Esophagus squamous epithelium (tissue), 5 donors: ENCODE measurements around the gene ITGB8. TPM values are rescaled to one million over a fixed set of nuclear protein-coding genes. Genes with fewer than 3 reads are reported as not detected.

ENCODE experiments used
- DNase-seq: peaks from one replicate; lab custom pipeline; 2025; lab: John Stamatoyannopoulos, UW
- H3K27ac ChIP-seq, 4 donors: fragments of 200-600 bp; sonication (generic); one replicate each; pipeline ENCODE4 v1.5.1; 2016 to 2019; ENCODE audit warnings: mild to moderate bottlenecking in 1 of 4
- H3K27me3 ChIP-seq, 4 donors: fragments of 200-600 bp; sonication (generic); 1 replicate in 3 of 4; 2 replicates in 1 of 4; pipeline versions ENCODE4 v1.5.1 to v1.6.0; 2017 to 2021; ENCODE audit warnings: antibody characterized with exemption in 1 of 4
- H3K36me3 ChIP-seq, 3 donors: fragments of 200-600 bp; sonication (generic); one replicate each; pipeline ENCODE4 v1.5.1; 2016 to 2019
- H3K4me1 ChIP-seq, 3 donors: fragments of 200-600 bp; sonication (generic); one replicate each; pipeline ENCODE4 v1.5.1; 2017 to 2019
- H3K4me3 ChIP-seq, 4 donors: fragments of 200-600 bp; sonication (generic); 1 replicate in 3 of 4; 2 replicates in 1 of 4; pipeline ENCODE4 v1.5.1; 2016 to 2019; ENCODE audit warnings: mild to moderate bottlenecking in 2 of 4, moderate library complexity in 1 of 4
- H3K9me3 ChIP-seq, 3 donors: fragments of 200-600 bp; sonication (generic); one replicate each; pipeline ENCODE4 v1.5.1; 2016 to 2019
- POLR2A ChIP-seq, 4 donors: fragments of 450-650 bp; IDR thresholded peaks; one replicate each; pipeline ENCODE4 v1.6.1; 2017; ENCODE audit warnings: antibody characterized with exemption in 4 of 4, mild to moderate bottlenecking in 4 of 4, moderate library complexity in 3 of 4
- WGBS, 2 donors: methylation state at CpG; one replicate each; pipeline ENCODE4 v1.1.5; 2018; 5-methylcytosine and 5-hydroxymethylcytosine counted together
- intact Hi-C: fragments of 100-400 bp; cut with DNase I; formaldehyde crosslinking; loops from one replicate; pipeline ENCODE4 v1.15.0; 2022
- total RNA-seq, 4 donors: library from RNA; depleted of rRNA; stranded (reverse); fragments of >200 nt; gene quantifications; one replicate each; pipeline ENCODE4 v1.1.0, GENCODE V29; 2016
- TF ChIP-seq, protein P1 (sequence below), 6 experiments: fragments of 450-650 bp in 4 of 6; fragments of 200-600 bp in 2 of 6; sonication (generic) in 2 of 6; IDR thresholded peaks; one replicate each; pipeline ENCODE4 v1.5.1; 2016 to 2019; ENCODE audit warnings: antibody characterized with exemption in 6 of 6, mild to moderate bottlenecking in 4 of 6, moderate library complexity in 4 of 6
- donor health status: DM: yes; HTN: yes; CAD: no.

The ITGB8 gene
- total RNA-seq, 4 donors from 2014 or later = 23.5 to 30.6 (median 27.4) TPM

DNA sequence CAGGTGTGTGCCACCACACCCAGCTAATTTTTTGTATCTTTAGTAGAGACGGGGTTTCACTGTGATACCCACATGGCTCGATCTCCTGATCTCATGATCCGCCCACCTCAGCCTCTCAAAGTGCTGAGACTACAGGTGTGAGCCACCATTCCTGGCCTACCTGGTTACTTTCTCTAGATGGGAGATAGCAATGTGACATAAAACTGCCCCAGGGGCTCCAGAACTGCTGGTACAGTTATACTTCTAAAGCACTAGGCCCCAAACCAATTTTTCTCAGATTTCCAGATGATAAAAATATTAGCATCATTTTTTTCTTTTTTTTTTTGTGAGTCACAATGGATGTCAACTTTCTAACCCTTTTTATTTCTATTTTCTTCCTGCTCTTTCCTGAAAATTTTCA lies 27.4 kb downstream of the ITGB8 start:
- Histone ChIP-seq H3K27me3 (no peaks in the 10 kb centered on the region), H3K4me3 (no peak overlapping the region), H3K36me3 (no peaks in the 10 kb centered on the region), H3K27ac (no peak overlapping the region), H3K9me3 (no peaks in the 10 kb centered on the region), H3K4me1 (peaks cover 0 to 59% (median 18%) of the 10 kb centered on the region in 3 donors)
- intact Hi-C loops = no loop called here
- no peak for DNase-seq
- WGBS, 2 donors = 75 to 96% methylated on average over 2 to 3 of the region's 3 CpGs
- TF ChIP-seq, protein P1, sequence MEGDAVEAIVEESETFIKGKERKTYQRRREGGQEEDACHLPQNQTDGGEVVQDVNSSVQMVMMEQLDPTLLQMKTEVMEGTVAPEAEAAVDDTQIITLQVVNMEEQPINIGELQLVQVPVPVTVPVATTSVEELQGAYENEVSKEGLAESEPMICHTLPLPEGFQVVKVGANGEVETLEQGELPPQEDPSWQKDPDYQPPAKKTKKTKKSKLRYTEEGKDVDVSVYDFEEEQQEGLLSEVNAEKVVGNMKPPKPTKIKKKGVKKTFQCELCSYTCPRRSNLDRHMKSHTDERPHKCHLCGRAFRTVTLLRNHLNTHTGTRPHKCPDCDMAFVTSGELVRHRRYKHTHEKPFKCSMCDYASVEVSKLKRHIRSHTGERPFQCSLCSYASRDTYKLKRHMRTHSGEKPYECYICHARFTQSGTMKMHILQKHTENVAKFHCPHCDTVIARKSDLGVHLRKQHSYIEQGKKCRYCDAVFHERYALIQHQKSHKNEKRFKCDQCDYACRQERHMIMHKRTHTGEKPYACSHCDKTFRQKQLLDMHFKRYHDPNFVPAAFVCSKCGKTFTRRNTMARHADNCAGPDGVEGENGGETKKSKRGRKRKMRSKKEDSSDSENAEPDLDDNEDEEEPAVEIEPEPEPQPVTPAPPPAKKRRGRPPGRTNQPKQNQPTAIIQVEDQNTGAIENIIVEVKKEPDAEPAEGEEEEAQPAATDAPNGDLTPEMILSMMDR (IDR thresholded peaks at IDR 0.05) = no peak
- TF ChIP-seq POLR2A (IDR thresholded peaks at IDR 0.05) = no peak

DNA sequence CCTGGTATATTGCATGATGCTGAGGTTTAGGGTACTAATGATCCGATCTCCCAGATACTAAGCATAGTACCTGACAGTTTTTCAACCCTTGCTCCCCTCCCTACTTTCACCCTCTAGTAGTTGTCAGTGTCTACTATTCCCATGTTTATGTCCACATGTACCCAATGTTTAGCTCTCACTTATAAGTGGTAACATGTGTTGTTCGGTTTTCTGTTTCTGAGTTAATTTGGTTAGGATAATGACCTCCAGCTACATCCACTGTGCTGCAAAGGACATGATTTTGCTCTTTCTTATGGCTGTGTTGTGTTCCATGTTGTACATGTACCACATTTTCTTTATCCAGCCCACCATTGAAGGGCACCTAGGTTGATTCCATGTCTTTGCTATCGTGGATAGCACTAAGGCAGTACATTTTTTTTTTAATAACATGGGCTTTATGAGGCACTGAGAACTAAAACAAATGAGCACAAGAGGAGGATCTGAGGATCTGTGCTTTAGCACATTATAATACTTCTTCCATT lies 28.1 kb downstream of the ITGB8 start:
- Histone ChIP-seq H3K36me3 (peaks cover 0 to 4% (median 0%) of the 10 kb centered on the region in 3 donors), H3K27ac (no peak overlapping the region), H3K4me1 (peaks cover 0 to 54% (median 18%) of the 10 kb centered on the region in 3 donors), H3K27me3 (no peaks in the 10 kb centered on the region), H3K9me3 (no peaks in the 10 kb centered on the region), H3K4me3 (no peak overlapping the region)
- WGBS, 2 donors = 89 to 95% methylated on average over 3 of the region's 3 CpGs
- TF ChIP-seq, protein P1 (IDR thresholded peaks at IDR 0.05) = no peak
- intact Hi-C loops = no loop called here
- DNase-seq = no peak

DNA sequence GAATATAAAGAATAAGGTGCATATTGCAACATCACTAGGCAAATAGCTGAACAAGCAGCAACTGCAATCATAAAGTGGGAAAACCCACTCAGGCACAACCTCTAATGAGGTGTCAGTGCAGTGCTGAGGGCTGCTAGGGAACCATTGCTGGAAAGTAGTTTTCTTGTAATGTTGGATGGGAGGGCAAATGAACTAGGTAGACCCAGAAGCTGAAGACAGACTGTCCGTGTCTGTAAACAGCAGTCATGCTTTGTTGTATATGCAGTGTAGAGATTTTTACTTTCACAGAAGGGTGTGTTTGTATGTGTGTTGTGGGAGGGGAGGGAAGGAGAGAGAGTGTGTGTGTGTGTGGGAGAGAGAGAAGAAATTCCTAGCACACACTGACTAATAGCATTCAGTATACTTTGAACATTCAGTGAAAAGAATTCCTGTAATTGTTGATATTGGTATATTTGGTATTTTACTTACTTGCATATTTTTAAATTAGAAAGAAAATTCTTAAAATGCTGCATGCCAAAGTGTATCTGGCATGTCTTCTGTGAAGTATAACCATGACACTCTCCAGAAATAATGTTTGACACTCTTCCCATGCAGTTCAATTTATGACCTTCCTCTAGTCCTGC lies 28.8 kb downstream of the ITGB8 start:
- Histone ChIP-seq H3K4me3 (no peak overlapping the region), H3K36me3 (peaks cover 0 to 10% (median 0%) of the 10 kb centered on the region in 3 donors), H3K9me3 (no peaks in the 10 kb centered on the region), H3K27ac (no peak overlapping the region), H3K4me1 (peaks cover 0 to 48% (median 16%) of the 10 kb centered on the region in 3 donors), H3K27me3 (no peaks in the 10 kb centered on the region)
- no peak for TF ChIP-seq POLR2A (IDR thresholded peaks at IDR 0.05)
- TF ChIP-seq, protein P1 (IDR thresholded peaks at IDR 0.05) = no peak
- WGBS, 2 donors = 43 to 74% methylated on average over 1 of the region's 1 CpG
- no peak for DNase-seq
- intact Hi-C loops = no loop called here

DNA sequence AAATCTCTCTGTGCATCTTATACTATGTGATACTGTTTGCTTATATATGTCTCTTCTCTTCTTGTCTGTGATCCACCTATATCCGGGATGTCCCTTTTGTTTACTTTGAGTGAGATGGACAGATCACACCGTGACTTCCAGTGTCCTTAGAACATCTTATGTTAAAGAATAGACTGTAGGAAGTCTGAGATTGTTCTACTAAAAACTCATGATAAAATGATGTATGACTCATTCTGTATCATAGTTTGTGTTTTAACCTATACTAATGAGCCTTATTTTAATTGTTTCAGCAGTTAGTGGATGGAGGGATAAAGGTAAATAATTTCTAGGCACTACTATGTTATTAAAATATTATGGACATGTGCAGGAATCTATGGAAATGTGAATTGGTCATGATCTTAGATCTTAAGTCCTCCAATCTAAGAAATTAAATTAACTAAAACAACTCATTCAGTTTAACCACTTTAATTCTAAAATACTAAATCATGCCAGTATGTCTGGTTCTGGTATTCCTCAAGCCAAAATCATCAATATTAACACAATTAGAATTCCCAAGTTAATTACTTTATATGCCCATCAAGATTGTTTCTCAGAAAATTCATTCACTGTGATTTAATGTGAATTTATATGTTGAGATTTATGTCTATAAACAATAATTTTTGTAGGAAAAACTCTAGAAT lies 32.0 kb downstream of the ITGB8 start:
- no peaks in the 10 kb centered on the region for H3K27me3 ChIP-seq
- WGBS, 2 donors = 38 to 46% methylated on average over 2 of the region's 2 CpGs
- TF ChIP-seq, protein P1 (IDR thresholded peaks at IDR 0.05) = no peak
- TF ChIP-seq POLR2A (IDR thresholded peaks at IDR 0.05) = no peak
- no peaks in the 10 kb centered on the region for H3K9me3 ChIP-seq
- DNase-seq = no peak
- intact Hi-C loops = no loop called here
- no peak overlapping the region for H3K27ac ChIP-seq
- H3K4me3 ChIP-seq = no peak overlapping the region
- peaks cover 0 to 40% (median 0%) of the 10 kb centered on the region in 3 donors for H3K36me3 ChIP-seq
- peaks cover 0 to 27% (median 5%) of the 10 kb centered on the region in 3 donors for H3K4me1 ChIP-seq

DNA sequence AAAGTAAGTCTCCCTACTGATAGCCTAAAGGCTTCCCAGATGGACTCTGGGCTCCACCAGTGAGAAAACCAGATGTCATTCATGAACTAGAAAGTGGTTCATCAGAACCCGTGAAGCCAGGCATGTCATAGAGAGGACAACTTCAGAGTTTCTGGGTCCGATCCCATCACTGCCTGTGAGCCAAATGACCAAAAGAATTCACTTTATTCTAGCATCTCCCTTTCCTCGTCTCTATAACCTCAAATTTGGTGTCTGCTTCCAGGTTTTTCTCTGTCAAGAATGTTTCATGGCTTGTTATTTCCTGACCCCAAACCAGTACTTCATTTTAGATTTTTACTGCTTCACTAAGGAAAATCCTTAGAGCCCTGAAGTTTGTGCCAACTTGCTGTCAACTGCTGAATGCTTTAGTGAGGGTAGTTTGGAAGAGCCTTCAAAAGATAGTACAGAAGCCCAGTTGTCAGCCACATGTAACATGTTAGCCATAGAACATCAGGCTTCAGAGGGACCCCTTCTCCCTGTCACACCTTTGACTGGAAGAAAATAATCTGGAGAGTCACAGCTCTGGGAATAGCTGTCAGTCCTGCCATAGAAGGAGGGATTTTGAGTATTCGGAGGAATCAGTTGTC lies 34.0 kb downstream of the ITGB8 start:
- no peak overlapping the region for H3K4me3 ChIP-seq
- H3K4me1 ChIP-seq = peaks cover 0 to 16% (median 0%) of the 10 kb centered on the region in 3 donors
- H3K36me3 ChIP-seq = peaks cover 0 to 56% (median 0%) of the 10 kb centered on the region in 3 donors
- TF ChIP-seq POLR2A (IDR thresholded peaks at IDR 0.05) = no peak
- TF ChIP-seq, protein P1 (IDR thresholded peaks at IDR 0.05) = no peak
- no peaks in the 10 kb centered on the region for H3K9me3 ChIP-seq
- WGBS, 2 donors = 78 to 79% methylated on average over 4 of the region's 4 CpGs
- H3K27ac ChIP-seq = no peak overlapping the region
- DNase-seq = no peak
- no peaks in the 10 kb centered on the region for H3K27me3 ChIP-seq
- intact Hi-C loops = no loop called here
